ENCODE results near the gene SBNO1.

Gene SBNO1

GRCh38 chr12:123356159-123356670 is 8.4 kb downstream of the SBNO1 start:
- in situ Hi-C loops (cut with MboI; ENCODE audit: low pct_unique_long_range_greater_than_20kb, low sequenced_read_pairs, unreplicated experiment), result no loop called here
- DNase-seq (ENCODE audit: low spot score), result no peak
- no peak for TF ChIP-seq CTCF (IDR thresholded peaks at IDR 0.05; ENCODE audit: extremely low read depth, insufficient read depth, missing control alignments)

- DNase-seq (ENCODE audit: low spot score), result no peak
- in situ Hi-C loops (cut with MboI; ENCODE audit: low pct_unique_long_range_greater_than_20kb, low sequenced_read_pairs, unreplicated experiment), result no loop called here
- no peak for TF ChIP-seq CTCF (IDR thresholded peaks at IDR 0.05; ENCODE audit: extremely low read depth, insufficient read depth, missing control alignments)
Observed at GRCh38 chr12:123354600-123354999, 10.0 kb downstream of the SBNO1 start.

GRCh38 chr12:123351349-123351748 is 13.3 kb downstream of the SBNO1 start:
- DNase-seq (ENCODE audit: low spot score), result no peak
- in situ Hi-C loops (cut with MboI; ENCODE audit: low pct_unique_long_range_greater_than_20kb, low sequenced_read_pairs, unreplicated experiment), result no loop called here
- TF ChIP-seq CTCF (IDR thresholded peaks at IDR 0.05; ENCODE audit: extremely low read depth, insufficient read depth, missing control alignments), result no peak

GRCh38 chr12:123346946-123347345 is 17.7 kb downstream of the SBNO1 start:
- in situ Hi-C loops (cut with MboI; ENCODE audit: low pct_unique_long_range_greater_than_20kb, low sequenced_read_pairs, unreplicated experiment), result no loop called here
- no peak for DNase-seq (ENCODE audit: low spot score)
- TF ChIP-seq CTCF (IDR thresholded peaks at IDR 0.05; ENCODE audit: extremely low read depth, insufficient read depth, missing control alignments), result no peak

GRCh38 chr12:123344086-123344485 is 20.6 kb downstream of the SBNO1 start:
- DNase-seq (ENCODE audit: low spot score), result no peak
- TF ChIP-seq CTCF (IDR thresholded peaks at IDR 0.05; ENCODE audit: extremely low read depth, insufficient read depth, missing control alignments), result no peak
- in situ Hi-C loops (cut with MboI; ENCODE audit: low pct_unique_long_range_greater_than_20kb, low sequenced_read_pairs, unreplicated experiment), result no loop called here

- in situ Hi-C loops (cut with MboI; ENCODE audit: low pct_unique_long_range_greater_than_20kb, low sequenced_read_pairs, unreplicated experiment), result no loop called here
- no peak for TF ChIP-seq CTCF (IDR thresholded peaks at IDR 0.05; ENCODE audit: extremely low read depth, insufficient read depth, missing control alignments)
- no peak for DNase-seq (ENCODE audit: low spot score)
Observed at GRCh38 chr12:123337070-123337469, 27.6 kb downstream of the SBNO1 start.

GRCh38 chr12:123336530-123336929 is 28.1 kb downstream of the SBNO1 start:
- TF ChIP-seq CTCF (IDR thresholded peaks at IDR 0.05; ENCODE audit: extremely low read depth, insufficient read depth, missing control alignments), result no peak
- DNase-seq (ENCODE audit: low spot score), result no peak
- in situ Hi-C loops (cut with MboI; ENCODE audit: low pct_unique_long_range_greater_than_20kb, low sequenced_read_pairs, unreplicated experiment), result no loop called here
